Thoracic aorta (tissue), 2 donors: Measurements from ENCODE around the gene LRSAM1. TPM values are rescaled to one million over a fixed set of nuclear protein-coding genes. Genes with fewer than 3 reads are reported as not detected.

ENCODE experiments used
- ATAC-seq: fragments of 150-250 bp; one replicate; pipeline ENCODE4 v1.8.0; 2017; ENCODE audit warnings: low read depth; ENCODE audit not compliant: insufficient number of reproducible peaks, low FRiP score
- DNase-seq: peaks from one replicate; pipeline ENCODE4 v3.0.0-alpha.2; 2020; ENCODE audit warnings: low spot score
- H3K27ac ChIP-seq, 2 donors: fragments of 200-600 bp; sonication (generic); 1 replicate in 1 of 2; 2 replicates in 1 of 2; pipeline ENCODE4 v1.5.1; 2016; ENCODE audit warnings: mild to moderate bottlenecking in 2 of 2, moderate library complexity in 2 of 2
- H3K27me3 ChIP-seq: fragments of 200-600 bp; sonication (generic); replicated peaks from 2 replicates; pipeline ENCODE4 v1.6.0; 2016; ENCODE audit warnings: mild to moderate bottlenecking; ENCODE audit not compliant: insufficient read depth
- H3K36me3 ChIP-seq: fragments of 200-600 bp; sonication (generic); one replicate; pipeline ENCODE4 v1.5.1; 2016
- H3K4me1 ChIP-seq, 2 donors: fragments of 200-600 bp; sonication (generic); 1 replicate in 1 of 2; 2 replicates in 1 of 2; pipeline versions ENCODE4 v1.5.1 to v1.6.0; 2016; ENCODE audit warnings: low read depth in 2 of 2, mild to moderate bottlenecking in 1 of 2; ENCODE audit not compliant: control insufficient read depth in 1 of 2
- H3K4me3 ChIP-seq: fragments of 200-600 bp; sonication (generic); 2 replicates; pipeline ENCODE4 v1.5.1; 2016; ENCODE audit warnings: mild to moderate bottlenecking
- H3K9me3 ChIP-seq: fragments of 200-600 bp; sonication (generic); 2 replicates; pipeline ENCODE4 v1.5.1; 2016
- CTCF ChIP-seq: fragments of 200-600 bp; sonication (generic); IDR thresholded peaks from one replicate; pipeline ENCODE4 v1.5.1; 2019; ENCODE audit warnings: antibody characterized with exemption
- total RNA-seq, 2 donors: library from RNA; depleted of rRNA; stranded (reverse); fragments of >200 nt; gene quantifications; one replicate each; pipeline versions ENCODE4 v1.1.0 to v1.2.3, GENCODE V29; 2016

The LRSAM1 gene
- total RNA-seq, 2 donors from 2014 or later: 16.4 to 22.6 TPM

GRCh38 chr9:127497656-127498290 lies 46.5 kb downstream of the LRSAM1 start:
- Histone ChIP-seq H3K4me1 (peaks cover 6 to 21% of the 10 kb centered on the region in 2 donors), H3K27me3 (no peaks in the 10 kb centered on the region), H3K4me3 (no peak overlapping the region), H3K9me3 (no peaks in the 10 kb centered on the region), H3K27ac (no peak overlapping the region), H3K36me3 (peaks cover 34% of the 10 kb centered on the region)
- DNase-seq (no peak), ATAC-seq (no peak)
- no peak for TF ChIP-seq CTCF

- H3K4me1 ChIP-seq: peaks cover 6 to 21% of the 10 kb centered on the region in 2 donors
- no peak overlapping the region for H3K27ac ChIP-seq
- peaks cover 39% of the 10 kb centered on the region for H3K36me3 ChIP-seq
- TF ChIP-seq CTCF: no peak
- ATAC-seq (no peak), DNase-seq (no peak)
- H3K4me3 ChIP-seq: no peak overlapping the region
- no peaks in the 10 kb centered on the region for H3K27me3 ChIP-seq
- no peaks in the 10 kb centered on the region for H3K9me3 ChIP-seq
Measured at GRCh38 chr9:127498298-127498697, 47.0 kb downstream of the LRSAM1 start.

- H3K27me3 ChIP-seq: no peaks in the 10 kb centered on the region
- no peak for ATAC-seq
- H3K9me3 ChIP-seq: no peaks in the 10 kb centered on the region
- H3K27ac ChIP-seq: no peak overlapping the region
- peaks cover 42% of the 10 kb centered on the region for H3K36me3 ChIP-seq
- DNase-seq: no peak
- H3K4me3 ChIP-seq: no peak overlapping the region
- no peak for TF ChIP-seq CTCF
- H3K4me1 ChIP-seq: peaks cover 6 to 10% of the 10 kb centered on the region in 2 donors
Measured at GRCh38 chr9:127500399-127500798, 49.1 kb downstream of the LRSAM1 start.

GRCh38 chr9:127500862-127501261 lies 49.6 kb downstream of the LRSAM1 start:
- TF ChIP-seq CTCF: no peak
- Histone ChIP-seq H3K27ac (no peak overlapping the region), H3K4me3 (no peak overlapping the region), H3K36me3 (peaks cover 42% of the 10 kb centered on the region), H3K9me3 (no peaks in the 10 kb centered on the region), H3K4me1 (peaks cover 1 to 6% of the 10 kb centered on the region in 2 donors), H3K27me3 (no peaks in the 10 kb centered on the region)
- ATAC-seq: no peak
- DNase-seq: no peak

GRCh38 chr9:127501821-127502343 lies 50.6 kb downstream of the LRSAM1 start:
- ATAC-seq (no peak), DNase-seq (no peak)
- H3K9me3 ChIP-seq: no peaks in the 10 kb centered on the region
- no peak for TF ChIP-seq CTCF
- H3K4me3 ChIP-seq: no peak overlapping the region
- H3K27me3 ChIP-seq: no peaks in the 10 kb centered on the region
- peaks cover 0 to 4% of the 10 kb centered on the region in 2 donors for H3K4me1 ChIP-seq
- peaks cover 35% of the 10 kb centered on the region for H3K36me3 ChIP-seq
- H3K27ac ChIP-seq: no peak overlapping the region
